H1 (cell line): ENCODE measurements around the gene ANKS1A. TPM values are rescaled to one million over a fixed set of nuclear protein-coding genes. Genes with fewer than 3 reads are reported as not detected.
"Not testable (repeated sequence)": the region's sequence is repeated elsewhere in the genome, so short reads cannot be mapped to it uniquely, and the experiment has no call there.

Experiments
- CTCF ChIA-PET: fragments of 300-600 bp; sonication (Branson Sonifier 250); formaldehyde crosslinking; loops from one replicate; lab custom pipeline; 2021; ENCODE audit not compliant: partially characterized antibody; lab: Charles Lee
- POLR2A ChIA-PET: fragments of 300-600 bp; sonication (Branson Sonifier 250); formaldehyde crosslinking; loops from one replicate; lab custom pipeline; 2021; ENCODE audit warnings: inconsistent platforms; ENCODE audit not compliant: partially characterized antibody; lab: Charles Lee
- DNase-seq, 2 experiments: peaks; one replicate each; pipeline versions ENCODE4 v3.0.0 to v3.0.0-alpha.2; 2010 to 2022; ENCODE audit warnings: low spot score in 2 of 2, low read depth in 1 of 2, mixed read lengths in 1 of 2
- FAIRE-seq: peaks from 2 replicates; lab custom pipeline; 2011; peaks lifted over from hg19 to GRCh38; lab: Jason Lieb, UNC
- H2AFZ ChIP-seq: 2 replicates; pipeline ENCODE4 v1.8.1; 2012; ENCODE audit warnings: low read length, inconsistent platforms
- H2AK5ac ChIP-seq: 2 replicates; pipeline ENCODE4 v1.6.1; 2013; ENCODE audit warnings: low read depth, low read length
- H2BK120ac ChIP-seq: replicated peaks from 2 replicates; pipeline ENCODE3; 2013; ENCODE audit warnings: low read depth, low read length, inconsistent platforms
- H2BK12ac ChIP-seq: 2 replicates; pipeline ENCODE4 v1.6.1; 2013; ENCODE audit warnings: low read depth, low read length
- H2BK15ac ChIP-seq: 2 replicates; pipeline ENCODE4 v1.6.1; 2013; ENCODE audit warnings: low read length
- H2BK20ac ChIP-seq: 2 replicates; pipeline ENCODE4 v1.6.1; 2013; ENCODE audit warnings: low read length
- H2BK5ac ChIP-seq: 2 replicates; pipeline ENCODE4 v1.6.1; 2013; ENCODE audit warnings: low read depth, low read length
- H3K14ac ChIP-seq: 2 replicates; pipeline ENCODE4 v1.6.1; 2013; ENCODE audit warnings: inconsistent platforms; ENCODE audit not compliant: insufficient read length
- H3K18ac ChIP-seq: 2 replicates; pipeline ENCODE4 v1.6.1; 2013; ENCODE audit warnings: low read length; ENCODE audit errors: extremely low read depth
- H3K23ac ChIP-seq: 2 replicates; pipeline ENCODE4 v1.6.1; 2013; ENCODE audit warnings: inconsistent platforms; ENCODE audit not compliant: insufficient read length
- H3K23me2 ChIP-seq: 2 replicates; pipeline ENCODE4 v1.6.1; 2013; ENCODE audit warnings: low read depth, low read length
- H3K27ac ChIP-seq: 2 replicates; pipeline ENCODE4 v1.6.1; 2011; ENCODE audit warnings: low read depth, low read length, inconsistent platforms
- H3K27me3 ChIP-seq, 4 experiments: replicated peaks in 1 of 4; 1 replicate in 1 of 4; 2 replicates in 3 of 4; pipeline versions ENCODE4 v1.6.1 to v1.8.1; 2011 to 2013; ENCODE audit warnings: low read length in 3 of 4, mild to moderate bottlenecking in 3 of 4, inconsistent platforms in 2 of 4, mixed read lengths in 2 of 4, moderate library complexity in 1 of 4; ENCODE audit not compliant: control insufficient read depth in 3 of 4, insufficient read depth in 3 of 4; ENCODE audit errors: extremely low read depth in 1 of 4
- H3K36me3 ChIP-seq, 4 experiments: 2 replicates each; pipeline versions ENCODE4 v1.6.1 to v1.8.1; 2011 to 2013; ENCODE audit warnings: mild to moderate bottlenecking in 4 of 4, low read length in 3 of 4, moderate library complexity in 2 of 4, control low read depth in 1 of 4, inconsistent platforms in 1 of 4; ENCODE audit not compliant: insufficient read depth in 4 of 4, control insufficient read depth in 2 of 4
- H3K4ac ChIP-seq: replicated peaks from 2 replicates; pipeline ENCODE3; 2013; ENCODE audit warnings: low read length, low read depth, mixed read lengths, inconsistent platforms; ENCODE audit not compliant: insufficient read length
- H3K4me1 ChIP-seq, 4 experiments: replicated peaks in 1 of 4; 1 replicate in 1 of 4; 2 replicates in 3 of 4; pipeline versions ENCODE4 v1.6.1 to v1.8.1; 2011 to 2013; ENCODE audit warnings: low read length in 3 of 4, inconsistent platforms in 2 of 4, mixed read lengths in 1 of 4; ENCODE audit not compliant: insufficient read depth in 4 of 4, control insufficient read depth in 3 of 4
- H3K4me2 ChIP-seq, 2 experiments: 2 replicates each; pipeline versions ENCODE4 v1.6.1 to v1.8.1; 2011 to 2013; ENCODE audit warnings: low read depth in 2 of 2, low read length in 2 of 2, control low read depth in 1 of 2, inconsistent platforms in 1 of 2, mild to moderate bottlenecking in 1 of 2; ENCODE audit not compliant: insufficient read depth in 1 of 2
- H3K4me3 ChIP-seq, 4 experiments: fragments of 200-600, 300-600 bp in 1 of 4; sonication (generic), shearing (Covaris generic), sonication (Bioruptor Twin) in 1 of 4; 2 replicates each; pipeline versions ENCODE4 v1.5.1 to v1.8.1; 2011 to 2016; ENCODE audit warnings: low read length in 4 of 4, low read depth in 3 of 4, control low read depth in 2 of 4, inconsistent platforms in 2 of 4, mild to moderate bottlenecking in 2 of 4, mixed read lengths in 1 of 4, moderate library complexity in 1 of 4; ENCODE audit not compliant: insufficient read depth in 2 of 4; ENCODE audit errors: extremely low read depth in 1 of 4
- H3K56ac ChIP-seq: replicated peaks from 2 replicates; pipeline ENCODE3; 2013; ENCODE audit warnings: low read depth, mild to moderate bottlenecking, mixed read lengths, low read length, inconsistent platforms; ENCODE audit not compliant: insufficient read length
- H3K79me1 ChIP-seq: 2 replicates; pipeline ENCODE4 v1.6.1; 2013; ENCODE audit warnings: low read depth, low read length, control low read depth
- H3K79me2 ChIP-seq, 2 experiments: 2 replicates each; pipeline versions ENCODE4 v1.6.1 to v1.8.1; 2012 to 2013; ENCODE audit warnings: low read length in 2 of 2, mild to moderate bottlenecking in 2 of 2, inconsistent platforms in 1 of 2; ENCODE audit not compliant: insufficient read depth in 2 of 2, control insufficient read depth in 1 of 2
- H3K9ac ChIP-seq, 4 experiments: replicated peaks in 1 of 4; 1 replicate in 1 of 4; 2 replicates in 3 of 4; pipeline versions ENCODE4 v1.6.1 to v1.8.1; 2011 to 2013; ENCODE audit warnings: low read depth in 3 of 4, low read length in 3 of 4, control low read depth in 2 of 4, mild to moderate bottlenecking in 2 of 4, moderate library complexity in 2 of 4, inconsistent platforms in 1 of 4; ENCODE audit errors: extremely low read depth in 1 of 4
- H3K9me3 ChIP-seq, 2 experiments: 2 replicates each; pipeline versions ENCODE4 v1.6.1 to v1.8.1; 2012 to 2013; ENCODE audit warnings: mild to moderate bottlenecking in 2 of 2, moderate library complexity in 2 of 2, control low read depth in 1 of 2, inconsistent platforms in 1 of 2, low read depth in 1 of 2, low read length in 1 of 2, mixed read lengths in 1 of 2; ENCODE audit not compliant: insufficient read depth in 2 of 2
- H4K20me1 ChIP-seq, 2 experiments: replicated peaks in 1 of 2; 2 replicates each; pipeline versions ENCODE3 to v1.8.1; 2011 to 2013; ENCODE audit warnings: inconsistent platforms in 2 of 2, low read length in 2 of 2, mild to moderate bottlenecking in 1 of 2; ENCODE audit not compliant: insufficient read depth in 2 of 2, control insufficient read depth in 1 of 2
- H4K5ac ChIP-seq: 2 replicates; pipeline ENCODE4 v1.6.1; 2013; ENCODE audit warnings: low read length, low read depth, mixed read lengths, inconsistent platforms; ENCODE audit not compliant: insufficient read length
- H4K8ac ChIP-seq: 2 replicates; pipeline ENCODE4 v1.8.0; 2013; ENCODE audit warnings: mild to moderate bottlenecking, moderate library complexity, low read length, inconsistent platforms; ENCODE audit not compliant: insufficient read depth; ENCODE audit errors: extremely low read depth
- H4K91ac ChIP-seq: replicated peaks from 2 replicates; pipeline ENCODE3; 2013; ENCODE audit warnings: low read length, mixed read lengths, inconsistent platforms; ENCODE audit not compliant: insufficient read length
- POLR2AphosphoS5 ChIP-seq: IDR thresholded peaks from 2 replicates; pipeline ENCODE4 v1.6.1; 2011; ENCODE audit warnings: low read depth, low read length
- RBBP5 ChIP-seq: IDR thresholded peaks from 2 replicates; pipeline ENCODE4 v1.7.1; 2012; ENCODE audit warnings: low read depth, mild to moderate bottlenecking, inconsistent platforms, low read length, moderate library complexity, borderline replicate concordance
- WGBS, 2 experiments: shearing (Covaris generic) in 1 of 2; methylation state at CpG; one replicate each; pipeline versions ENCODE4 v1.1.6 to v1.1.7; 2013 to 2015; ENCODE audit warnings: low lambda C conversion rate in 2 of 2, mixed read lengths in 2 of 2, inconsistent platforms in 1 of 2, low coverage in 1 of 2, missing lambda C conversion rate in 1 of 2; ENCODE audit not compliant: insufficient replicate concordance in 2 of 2, insufficient coverage in 1 of 2, insufficient read length in 1 of 2; ENCODE audit errors: extremely low coverage in 1 of 2, missing lambda C conversion rate in 1 of 2; 5-methylcytosine and 5-hydroxymethylcytosine counted together
- polyA plus RNA-seq, 7 experiments: library from polyadenylated mRNA; depleted of rRNA in 3 of 7; stranded (reverse) in 5 of 7; unstranded in 2 of 7; fragments of >200 nt in 5 of 7; fragments of 200-250 nt in 2 of 7; gene quantifications; 1 replicate in 5 of 7; 2 replicates in 1 of 7; 4 replicates in 1 of 7; pipeline versions ENCODE4 v1.2.1 to v1.2.3, GENCODE V29; 2011 to 2013; ENCODE audit warnings: missing spikeins in 2 of 7, mixed read lengths in 2 of 7
- total RNA-seq: library from RNA; stranded (reverse); fragmentation: NEBNext Ultra II Directional; extraction: Animal tissue kit (Norgen Biotek cat#: 25700); gene quantifications from 2 replicates; pipeline ENCODE4 v1.2.1, GENCODE V29; 2021
- TF ChIP-seq, protein P1 (sequence below): IDR thresholded peaks from 2 replicates; pipeline ENCODE4 v1.6.1; 2011; ENCODE audit warnings: low read depth, mild to moderate bottlenecking, low read length; ENCODE audit not compliant: insufficient read depth

ANKS1A gene
- total and polyA plus RNA-seq, 2 of the 8 experiments (the other 6 are each of a cell fraction or from before 2014, with no cell fraction given) = 9.8 to 30.9 TPM

DNA sequence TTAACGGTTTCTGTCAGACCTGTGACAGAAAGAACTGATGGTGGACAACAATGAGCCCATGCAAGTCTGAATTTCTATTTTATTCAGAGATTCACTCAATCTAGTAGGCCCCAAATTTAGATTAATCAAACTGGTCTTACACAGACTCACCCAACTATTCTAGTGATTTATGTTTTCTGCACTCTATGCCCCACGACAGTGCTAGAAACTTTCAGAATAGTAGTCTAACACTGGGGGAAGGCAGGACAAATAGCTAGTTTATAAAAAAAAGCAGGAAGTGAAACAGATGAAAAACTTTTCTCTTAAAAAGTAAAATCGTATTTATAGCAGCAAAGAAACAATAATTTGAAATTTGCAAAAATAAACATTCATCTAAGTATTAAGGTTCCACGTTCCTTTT, 247.1 kb downstream of the ANKS1A start (continued):
- TF ChIP-seq, protein P1, sequence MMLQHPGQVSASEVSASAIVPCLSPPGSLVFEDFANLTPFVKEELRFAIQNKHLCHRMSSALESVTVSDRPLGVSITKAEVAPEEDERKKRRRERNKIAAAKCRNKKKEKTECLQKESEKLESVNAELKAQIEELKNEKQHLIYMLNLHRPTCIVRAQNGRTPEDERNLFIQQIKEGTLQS = no peak
- TF ChIP-seq POLR2AphosphoS5 (no peak), RBBP5 (no peak)

DNA sequence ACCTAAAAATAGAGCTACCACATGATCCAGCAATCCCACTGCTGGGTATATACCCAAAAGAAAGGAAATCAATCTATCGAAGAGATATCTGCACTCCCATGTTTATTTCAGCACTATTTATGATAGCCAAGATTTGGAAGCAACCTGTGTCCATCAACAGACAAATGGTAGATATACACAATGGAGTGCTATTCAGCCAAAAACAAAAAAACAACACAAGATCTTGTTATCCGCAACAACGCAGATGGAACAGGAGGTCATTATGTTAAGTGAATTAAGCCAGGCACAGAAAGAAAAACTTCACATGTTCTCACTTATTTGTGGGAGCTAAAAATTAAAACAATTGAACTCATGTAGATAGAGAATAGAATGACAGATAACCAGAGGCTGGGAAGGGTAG, 249.1 kb downstream of the ANKS1A start:
- not testable (repeated sequence) for H4K5ac ChIP-seq, H4K91ac ChIP-seq, H3K14ac ChIP-seq, H3K79me2 ChIP-seq, H2BK5ac ChIP-seq, H2BK20ac ChIP-seq, H3K4me1 ChIP-seq, DNase-seq, H3K18ac ChIP-seq, H4K8ac ChIP-seq, H3K4me3 ChIP-seq, H2BK120ac ChIP-seq, H3K23ac ChIP-seq, H3K9me3 ChIP-seq, H3K36me3 ChIP-seq, H3K79me1 ChIP-seq, H3K4ac ChIP-seq, H3K4me2 ChIP-seq, H3K27ac ChIP-seq, H3K56ac ChIP-seq, H2AK5ac ChIP-seq, FAIRE-seq, H2BK15ac ChIP-seq, H4K20me1 ChIP-seq, H3K23me2 ChIP-seq, H2AFZ ChIP-seq, H2BK12ac ChIP-seq, H3K9ac ChIP-seq
- WGBS, 2 experiments = 93% methylated on average over 3 of the region's 3 CpGs; no CpG with 5 or more reads in 1 of the 2 experiments
- H3K27me3 ChIP-seq = peaks cover 0 to 12% (median 12%) of the 10 kb centered on the region in 4 experiments; a peak in 5 of 7 replicates
- POLR2A ChIA-PET = interaction anchor here (0.8 kb wide), 1 partner anchor 721 kb away, joined by 3 read pairs; no protein-coding TSS in a partner anchor
- CTCF ChIA-PET = interaction anchor here (0.6 to 4.8 kb wide), 9 partner anchors 8 to 279 kb away, joined by 3 to 89 read pairs (median 4); no protein-coding TSS in a partner anchor
